ENCODE results near the gene CIZ1. TPM values are rescaled to one million over a fixed set of nuclear protein-coding genes. Genes with fewer than 3 reads are reported as not detected.
A peak's percentile ranks its signal among the peaks of the same experiment; 100 is the strongest.

The CIZ1 gene
- total RNA-seq, 1 donor from 2014 or later = 24.4 TPM

GRCh38 chr9:128163027-128163515 lies 28.3 kb downstream of the CIZ1 start:
- DNase-seq = no peak

GRCh38 chr9:128162215-128163026 lies 29.0 kb downstream of the CIZ1 start:
- DNase-seq = no peak

GRCh38 chr9:128161215-128161902 lies 30.0 kb downstream of the CIZ1 start:
- no peak for DNase-seq

DNA sequence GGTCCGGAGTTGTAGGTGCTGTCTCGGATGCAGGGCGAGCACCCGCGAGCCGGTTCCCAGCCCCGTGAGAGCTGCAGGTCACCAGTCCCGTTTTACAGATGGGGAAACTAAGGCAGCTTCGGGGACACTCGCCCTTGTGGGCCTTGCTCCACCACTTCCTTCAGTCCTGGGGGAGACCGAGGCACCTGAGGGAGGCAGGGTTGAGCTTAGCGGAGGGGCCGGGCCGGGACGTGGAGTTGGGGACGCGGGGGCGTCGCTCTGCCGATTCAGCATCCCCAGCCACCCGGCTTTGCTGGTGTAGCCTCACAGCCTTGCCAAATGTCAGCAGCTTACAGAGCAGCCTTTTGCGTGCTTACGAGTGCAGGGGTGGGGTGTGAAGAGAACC lies 30.8 kb downstream of the CIZ1 start:
- DNase-seq = no peak

DNA sequence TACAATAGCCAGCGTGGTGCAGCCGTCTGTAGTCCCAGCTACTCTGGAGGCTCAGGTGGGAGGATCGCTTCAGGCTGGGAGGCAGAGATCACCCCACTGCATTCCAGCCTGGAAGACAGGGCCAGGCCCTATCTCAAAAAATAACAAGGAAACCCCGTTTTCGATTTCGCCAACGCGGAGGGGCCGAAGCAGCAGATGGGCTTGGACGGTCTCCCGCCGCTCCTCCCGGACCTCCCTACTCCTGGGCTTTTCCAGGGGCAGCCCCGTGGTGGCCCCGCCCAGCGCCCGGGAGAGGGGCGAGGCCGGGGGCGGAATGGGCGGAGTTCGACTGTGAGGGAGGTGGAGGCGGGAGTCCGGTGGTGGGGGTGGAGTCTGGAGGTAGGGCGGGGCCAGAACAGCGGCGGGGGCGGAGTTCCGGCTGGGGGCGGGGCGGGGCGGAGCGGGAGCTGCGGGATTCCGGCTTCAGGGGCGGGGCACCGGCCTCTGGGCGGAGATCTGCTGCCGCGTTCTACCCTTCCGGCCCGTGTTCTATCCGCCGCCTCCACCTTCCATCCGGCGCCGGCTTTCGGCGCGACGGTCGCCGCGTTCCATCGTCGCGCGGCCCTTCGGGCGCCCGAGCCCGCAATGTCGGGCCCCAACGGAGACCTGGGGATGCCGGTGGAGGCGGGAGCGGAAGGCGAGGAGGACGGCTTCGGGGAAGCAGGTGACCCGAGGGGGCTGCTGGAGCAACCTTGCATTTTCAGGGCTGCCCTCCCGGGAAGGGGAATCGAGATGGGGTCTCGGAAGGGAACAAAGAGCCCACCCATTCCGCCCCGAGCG lies 31.4 kb downstream of the CIZ1 start, which contains the start of gene BBLN:
Gene BBLN, plus strand, starts transcription at position 482 of the 819 bp plus-strand sequence. Its CDS starts 143 bp downstream, at position 625.
- DNase-seq = peak; percentile 92

DNA sequence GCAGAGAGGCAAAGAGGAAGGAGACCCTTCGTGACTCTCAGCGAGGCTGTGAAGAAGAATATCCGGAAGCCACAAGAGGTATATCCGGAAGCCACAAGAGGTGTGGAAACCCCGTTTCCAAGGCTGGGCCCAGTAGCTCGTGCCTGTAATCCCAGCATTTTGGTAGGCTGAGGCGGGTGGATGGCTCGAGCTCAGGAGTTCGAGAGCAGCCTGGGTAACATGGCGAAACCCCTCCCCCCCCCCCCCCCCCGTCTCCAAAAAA lies 31.9 kb downstream of the CIZ1 start:
- no peak for DNase-seq

GRCh38 chr9:128155736-128156500 lies 35.5 kb downstream of the CIZ1 start:
- DNase-seq = no peak

GRCh38 chr9:128153947-128154695 lies 37.3 kb downstream of the CIZ1 start:
- no peak for DNase-seq

DNA sequence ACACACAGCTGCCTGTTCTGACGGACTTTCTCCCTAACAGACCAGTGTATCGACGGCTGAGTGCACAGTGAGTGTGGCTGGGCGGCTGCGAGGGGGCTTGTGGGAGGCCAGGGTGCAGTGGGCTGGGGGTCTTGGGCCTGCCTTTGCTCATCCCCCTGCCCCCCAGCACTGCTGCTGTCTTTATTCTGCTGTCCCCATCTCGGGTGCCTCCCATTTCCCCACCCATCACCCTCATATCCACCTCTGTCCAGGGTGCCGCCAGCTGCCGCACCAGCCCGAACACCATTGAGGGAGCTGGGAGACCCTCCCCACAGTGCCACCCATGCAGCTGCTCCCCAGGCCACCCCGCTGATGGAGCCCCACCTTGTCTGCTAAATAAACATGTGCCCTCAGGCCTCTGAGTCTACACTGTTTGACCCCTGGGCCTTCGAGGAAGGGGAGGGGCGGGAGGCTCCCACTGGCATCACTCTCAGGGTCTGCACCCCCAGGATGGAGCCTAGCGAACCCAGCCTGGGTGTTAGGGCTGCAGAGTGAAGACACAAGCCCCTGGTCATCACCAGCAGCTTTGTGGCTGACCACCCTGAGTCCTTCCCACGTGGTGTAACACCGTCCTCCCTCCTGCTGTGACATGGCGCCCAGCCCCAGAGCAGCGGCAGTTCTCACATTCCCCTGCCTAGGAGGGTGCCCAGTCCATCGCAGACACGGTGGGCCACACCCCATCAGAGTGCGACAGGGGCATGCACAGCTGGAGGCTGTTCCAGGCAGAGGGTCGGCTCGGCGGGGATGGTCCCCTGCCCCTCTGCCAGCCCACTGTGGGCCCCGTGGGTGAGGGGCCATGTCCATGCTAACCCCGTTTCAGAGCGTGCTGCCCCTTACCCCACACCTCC lies 38.1 kb downstream of the CIZ1 start:
- DNase-seq = no peak

GRCh38 chr9:128152133-128153059 lies 39.0 kb downstream of the CIZ1 start:
- no peak for DNase-seq

- DNase-seq = no peak
These were observed 39.9 kb downstream of the CIZ1 start for GRCh38 chr9:128151309-128152132.

DNA sequence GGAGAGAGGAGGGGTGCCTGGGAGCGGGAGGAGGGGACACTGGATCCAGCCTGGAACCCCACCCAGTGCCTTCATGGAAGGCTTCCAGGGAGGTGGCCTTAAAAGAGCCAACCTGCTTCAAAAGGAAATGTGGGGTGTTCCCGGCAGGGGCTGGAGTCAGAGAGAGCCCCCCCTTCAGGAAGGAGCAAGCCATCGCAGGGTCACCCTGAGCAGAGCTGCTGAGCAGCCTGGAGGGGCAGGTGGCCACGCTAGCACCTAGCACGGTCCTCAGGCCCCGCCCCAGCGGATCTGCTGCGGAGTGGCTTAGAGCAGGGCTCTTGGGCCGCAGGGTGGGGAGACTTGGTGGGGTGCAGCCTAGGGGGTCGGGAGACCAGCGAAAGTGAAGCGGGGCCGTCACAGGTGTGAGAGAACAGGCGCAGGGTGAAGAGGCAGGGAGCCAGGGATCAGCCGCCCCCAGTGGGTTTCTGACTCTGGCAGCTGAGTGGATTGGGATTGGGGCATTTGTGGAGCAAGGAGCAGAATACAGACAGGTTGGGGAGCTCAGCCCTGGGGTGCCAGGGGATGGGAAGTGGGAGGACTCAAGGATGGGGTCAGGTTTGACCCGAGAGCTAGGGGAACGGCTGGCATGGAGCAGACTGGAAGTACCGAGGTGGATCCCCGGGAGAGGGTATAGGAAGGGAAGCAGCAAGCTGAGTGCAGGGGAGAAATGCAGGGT lies 40.6 kb downstream of the CIZ1 start:
- no peak for DNase-seq

DNA sequence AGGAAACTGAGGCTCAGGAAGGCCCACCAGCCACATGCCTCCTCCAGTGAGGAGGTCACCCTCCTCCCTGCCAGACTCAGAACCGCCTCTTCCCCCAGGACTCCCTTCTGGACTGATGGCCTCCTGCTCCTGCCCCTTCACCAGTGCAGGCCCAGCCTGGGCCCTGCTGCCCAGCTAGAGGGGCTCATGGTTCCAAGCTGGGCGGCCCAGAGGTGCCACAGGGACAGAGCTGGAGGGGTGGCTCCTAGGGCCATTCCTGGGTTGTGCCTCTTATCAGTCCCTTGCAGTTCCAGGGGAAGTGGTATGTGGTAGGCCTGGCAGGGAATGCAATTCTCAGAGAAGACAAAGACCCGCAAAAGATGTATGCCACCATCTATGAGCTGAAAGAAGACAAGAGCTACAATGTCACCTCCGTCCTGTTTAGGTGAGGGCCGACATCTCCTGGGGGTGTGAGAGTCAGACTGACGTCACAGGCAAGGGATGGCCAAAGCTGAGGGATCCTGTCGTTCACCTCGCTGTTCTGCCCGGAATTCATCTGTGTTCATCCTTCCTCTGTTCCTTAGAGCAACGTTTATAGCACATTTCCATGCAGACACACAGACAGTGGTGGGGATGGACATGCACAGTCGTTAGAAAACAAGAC lies 41.3 kb downstream of the CIZ1 start:
- no peak for DNase-seq

- DNase-seq = no peak
These were observed 42.2 kb downstream of the CIZ1 start, which contains the start of gene LCN2 for GRCh38 chr9:128149001-128149701. TSS of gene LCN2 (plus strand) at chr9:128149453. CDS start at chr9:128149526, 73 bp downstream.

GRCh38 chr9:128148509-128149000 lies 42.8 kb downstream of the CIZ1 start:
- DNase-seq = no peak

DNA sequence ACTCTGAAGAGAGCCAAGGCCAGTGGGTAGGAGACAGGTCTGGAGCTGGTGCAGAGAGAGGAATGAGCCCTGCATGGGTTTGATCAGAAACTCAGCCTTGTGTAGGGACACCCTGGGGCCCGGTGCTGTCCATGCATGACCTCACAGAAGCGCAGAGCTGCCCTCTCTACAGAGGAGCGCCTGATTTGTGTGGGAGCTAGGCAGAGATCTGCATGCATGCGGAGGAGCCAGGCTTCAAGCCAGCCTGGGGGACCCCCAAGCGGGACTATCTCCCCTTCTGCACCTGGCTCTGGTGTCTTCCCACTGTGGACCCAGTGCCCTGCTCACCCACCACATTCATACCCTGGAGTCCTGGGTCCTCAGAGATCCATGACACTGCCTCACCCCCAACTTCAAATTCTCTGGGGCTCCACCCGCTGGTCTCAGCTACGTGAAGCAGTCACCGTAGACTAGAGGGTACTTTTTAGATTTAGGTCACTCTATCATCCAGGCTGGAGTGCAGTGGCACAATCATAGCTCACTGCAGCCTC lies 44.7 kb downstream of the CIZ1 start:
- DNase-seq = no peak
